Adrenal gland (tissue), 12 donors: ENCODE measurements around the gene SOX12. TPM values are rescaled to one million over a fixed set of nuclear protein-coding genes. Genes with fewer than 3 reads are reported as not detected.
A peak's percentile ranks its signal among the peaks of the same experiment; 100 is the strongest.

Source experiments
- DNase-seq, 7 donors: peaks; one replicate each; pipeline ENCODE4 v3.0.0-alpha.2; 2019 to 2020
- H3K27ac ChIP-seq, 5 donors: fragments of 200-600 bp; sonication (generic) in 4 of 5; 1 replicate in 3 of 5; 2 replicates in 2 of 5; pipeline versions ENCODE4 v1.5.1 to v1.8.0; 2016 to 2020; ENCODE audit warnings: mild to moderate bottlenecking in 1 of 5
- H3K27me3 ChIP-seq: fragments of 200-600 bp; 2 replicates; pipeline ENCODE4 v1.8.0; 2021
- H3K36me3 ChIP-seq, 2 donors: fragments of 200-600 bp; replicated peaks in 1 of 2; 1 replicate in 1 of 2; 2 replicates in 1 of 2; pipeline versions ENCODE4 v1.5.1 to v1.8.0; 2018 to 2022
- H3K4me1 ChIP-seq, 2 donors: fragments of 200-600 bp; replicated peaks in 1 of 2; 1 replicate in 1 of 2; 2 replicates in 1 of 2; pipeline versions ENCODE4 v1.5.1 to v1.8.0; 2018 to 2021
- H3K4me3 ChIP-seq, 4 donors: fragments of 200-600 bp; sonication (generic) in 3 of 4; one replicate each; pipeline ENCODE4 v1.5.1; 2016 to 2018
- H3K9me3 ChIP-seq, 3 donors: fragments of 200-600 bp; sonication (generic) in 1 of 3; replicated peaks in 1 of 3; 1 replicate in 2 of 3; 2 replicates in 1 of 3; pipeline versions ENCODE4 v1.5.1 to v1.8.0; 2016 to 2021
- POLR2A ChIP-seq, 2 donors: fragments of 450-650 bp; IDR thresholded peaks; one replicate each; pipeline ENCODE4 v1.6.1; 2017; ENCODE audit warnings: antibody characterized with exemption in 2 of 2, mild to moderate bottlenecking in 2 of 2, moderate library complexity in 1 of 2
- WGBS, 4 donors: extraction: QIAGEN DNeasy Blood & Tissue Kit in 2 of 4; methylation state at CpG; one replicate each; pipeline versions ENCODE4 v1.1.5 to v1.1.7; 2013 to 2017; 5-methylcytosine and 5-hydroxymethylcytosine counted together
- intact Hi-C, 2 donors: fragments of 100-400 bp; cut with DNase I; formaldehyde crosslinking; loops; one replicate each; pipeline versions ENCODE4 v1.14.1 to v1.15.0; 2022 to 2023
- polyA plus RNA-seq, 3 donors: library from polyadenylated mRNA; stranded (reverse); fragments of 200-250 nt in 2 of 3; fragments of 350-450 nt in 1 of 3; fragmentation: Illumina TruSeq in 1 of 3; extraction: RNeasy Lipid Tissue Mini Kit (QIAGEN cat#74804) in 1 of 3; gene quantifications; one replicate each; pipeline ENCODE4 v1.2.3, GENCODE V29; 2013 to 2014
- total RNA-seq, 9 donors: library from RNA; depleted of rRNA in 4 of 9; stranded (reverse); fragments of >200 nt in 4 of 9; fragments of 120-200 nt in 1 of 9; fragmentation: NEBNext Ultra II Directional in 1 of 9; extraction: Animal tissue kit (Norgen Biotek cat#: 25700) in 1 of 9; gene quantifications; one replicate each; pipeline versions ENCODE4 v1.1.0 to v1.2.4, GENCODE V29; 2013 to 2023
- TF ChIP-seq, protein P1 (sequence below), 6 experiments: fragments of 450-650 bp in 4 of 6; fragments of 200-600 bp in 2 of 6; sonication (generic) in 1 of 6; IDR thresholded peaks; 1 replicate in 5 of 6; 2 replicates in 1 of 6; pipeline versions ENCODE4 v1.5.1 to v1.8.0; 2016 to 2021; ENCODE audit warnings: antibody characterized with exemption in 6 of 6, mild to moderate bottlenecking in 2 of 6, moderate library complexity in 1 of 6
- donor health status: healthy with polysubstance abuse.
- donor health status: Bipolar disorder and iron deficiency.
- donor health status: DM: yes; HTN: yes; CAD: no.
- donor health status: DM: no; HTN: no; CAD: no.
- donor health status: DM: no; HTN: no; CAD: no.
- donor health status: DM: yes; HTN: yes; CAD: no.

SOX12 gene
- total and polyA plus RNA-seq, 12 donors, result 2.0 to 38.8 (median 11.2) TPM

DNA sequence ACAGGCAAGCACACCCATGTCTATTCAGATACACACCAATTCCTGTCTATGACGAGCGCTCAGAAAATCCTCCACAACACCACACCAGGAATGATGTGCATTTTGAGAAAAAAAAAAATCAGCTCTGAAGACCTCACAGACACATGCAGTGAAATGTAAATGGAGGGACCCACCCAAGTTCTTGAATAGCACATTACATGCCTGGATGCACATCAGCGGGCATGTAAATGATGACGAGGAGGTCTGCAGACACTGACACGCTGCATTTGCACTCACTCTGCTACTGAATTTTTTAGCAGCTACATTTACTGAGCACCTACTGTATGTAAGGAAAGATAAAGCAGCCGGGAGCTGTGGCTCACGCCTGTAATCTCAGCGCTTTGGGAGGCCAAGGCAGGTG, 36.2 kb downstream of the SOX12 start:
- TF ChIP-seq, protein P1, sequence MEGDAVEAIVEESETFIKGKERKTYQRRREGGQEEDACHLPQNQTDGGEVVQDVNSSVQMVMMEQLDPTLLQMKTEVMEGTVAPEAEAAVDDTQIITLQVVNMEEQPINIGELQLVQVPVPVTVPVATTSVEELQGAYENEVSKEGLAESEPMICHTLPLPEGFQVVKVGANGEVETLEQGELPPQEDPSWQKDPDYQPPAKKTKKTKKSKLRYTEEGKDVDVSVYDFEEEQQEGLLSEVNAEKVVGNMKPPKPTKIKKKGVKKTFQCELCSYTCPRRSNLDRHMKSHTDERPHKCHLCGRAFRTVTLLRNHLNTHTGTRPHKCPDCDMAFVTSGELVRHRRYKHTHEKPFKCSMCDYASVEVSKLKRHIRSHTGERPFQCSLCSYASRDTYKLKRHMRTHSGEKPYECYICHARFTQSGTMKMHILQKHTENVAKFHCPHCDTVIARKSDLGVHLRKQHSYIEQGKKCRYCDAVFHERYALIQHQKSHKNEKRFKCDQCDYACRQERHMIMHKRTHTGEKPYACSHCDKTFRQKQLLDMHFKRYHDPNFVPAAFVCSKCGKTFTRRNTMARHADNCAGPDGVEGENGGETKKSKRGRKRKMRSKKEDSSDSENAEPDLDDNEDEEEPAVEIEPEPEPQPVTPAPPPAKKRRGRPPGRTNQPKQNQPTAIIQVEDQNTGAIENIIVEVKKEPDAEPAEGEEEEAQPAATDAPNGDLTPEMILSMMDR (IDR thresholded peaks at IDR 0.05), result no peak
- no peak for TF ChIP-seq POLR2A (IDR thresholded peaks at IDR 0.05)
- intact Hi-C loops, result loop anchor here (5.0 kb wide), 2 partner anchors 71 to 106 kb away; no protein-coding TSS in a partner anchor
- Histone ChIP-seq H3K4me1 (peaks cover 0 to 6% of the 10 kb centered on the region in 2 donors), H3K4me3 (no peak overlapping the region), H3K27ac (no peak overlapping the region), H3K36me3 (no peaks in the 10 kb centered on the region), H3K9me3 (no peaks in the 10 kb centered on the region), H3K27me3 (no peaks in the 10 kb centered on the region)
- no peak for DNase-seq
- WGBS, 4 donors, result 85 to 93% (median 91%) methylated on average over 8 of the region's 8 CpGs

DNA sequence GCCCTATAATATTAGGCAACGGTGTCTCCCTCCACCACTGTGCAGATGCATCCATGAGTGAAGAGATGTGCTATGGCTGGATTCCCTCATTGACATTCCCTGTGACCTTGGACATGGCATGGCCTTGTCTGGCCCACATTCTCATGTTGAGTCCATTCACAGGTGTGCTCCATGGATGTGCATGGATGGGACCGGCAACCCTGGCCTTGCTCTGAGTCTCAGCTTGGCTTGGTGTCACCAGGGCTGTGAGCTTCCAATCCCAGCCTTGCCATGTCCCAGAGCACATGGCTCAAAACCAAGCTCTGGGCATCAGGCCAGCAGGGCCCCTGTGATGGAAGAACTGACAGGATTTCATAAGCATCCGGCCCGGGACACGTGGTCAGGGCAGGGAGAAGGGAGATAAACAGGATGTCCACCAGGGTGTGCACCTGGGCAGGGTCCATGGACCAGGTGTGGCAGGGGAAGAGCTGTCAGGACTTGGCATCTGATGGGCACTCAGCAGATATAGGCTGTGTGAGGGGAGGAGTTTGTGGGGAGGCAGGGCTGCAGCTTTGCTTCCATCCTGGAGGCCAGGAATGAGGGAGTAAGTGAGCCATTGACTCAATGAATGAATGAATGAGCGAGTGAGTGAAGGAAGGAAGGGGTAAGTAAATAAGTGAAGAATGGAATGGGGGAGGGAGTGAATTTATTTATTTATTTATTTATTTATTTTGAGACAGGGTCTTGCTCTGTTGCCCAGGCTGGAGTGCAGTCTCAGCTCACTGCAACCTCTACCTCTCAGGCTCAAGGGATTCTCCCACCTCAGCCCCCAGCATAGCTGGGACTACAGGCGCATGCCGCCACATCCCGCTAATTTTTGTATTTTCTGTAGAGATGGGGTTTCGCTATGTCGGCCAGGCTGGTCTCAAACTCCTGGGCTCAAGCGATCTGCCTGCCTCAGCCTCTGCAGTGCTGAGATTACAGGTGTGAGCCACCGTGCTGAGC, 37.2 kb downstream of the SOX12 start:
- H3K4me3 ChIP-seq, result no peak overlapping the region
- TF ChIP-seq, protein P1 (IDR thresholded peaks at IDR 0.05), result peak; percentile 30 to 88 (median 72)
- no peak for TF ChIP-seq POLR2A (IDR thresholded peaks at IDR 0.05)
- peak; percentile 90 to 98 (median 97) for DNase-seq
- intact Hi-C loops, result loop anchor here (5.0 kb wide), 2 partner anchors 70 to 105 kb away; no protein-coding TSS in a partner anchor
- peaks cover 0 to 6% of the 10 kb centered on the region in 2 donors for H3K4me1 ChIP-seq
- no peak overlapping the region for H3K27ac ChIP-seq
- no peaks in the 10 kb centered on the region for H3K36me3 ChIP-seq
- WGBS, 4 donors, result 58 to 65% (median 64%) methylated on average over 10 to 13 of the region's 13 CpGs
- H3K9me3 ChIP-seq, result no peaks in the 10 kb centered on the region
- H3K27me3 ChIP-seq, result no peaks in the 10 kb centered on the region

DNA sequence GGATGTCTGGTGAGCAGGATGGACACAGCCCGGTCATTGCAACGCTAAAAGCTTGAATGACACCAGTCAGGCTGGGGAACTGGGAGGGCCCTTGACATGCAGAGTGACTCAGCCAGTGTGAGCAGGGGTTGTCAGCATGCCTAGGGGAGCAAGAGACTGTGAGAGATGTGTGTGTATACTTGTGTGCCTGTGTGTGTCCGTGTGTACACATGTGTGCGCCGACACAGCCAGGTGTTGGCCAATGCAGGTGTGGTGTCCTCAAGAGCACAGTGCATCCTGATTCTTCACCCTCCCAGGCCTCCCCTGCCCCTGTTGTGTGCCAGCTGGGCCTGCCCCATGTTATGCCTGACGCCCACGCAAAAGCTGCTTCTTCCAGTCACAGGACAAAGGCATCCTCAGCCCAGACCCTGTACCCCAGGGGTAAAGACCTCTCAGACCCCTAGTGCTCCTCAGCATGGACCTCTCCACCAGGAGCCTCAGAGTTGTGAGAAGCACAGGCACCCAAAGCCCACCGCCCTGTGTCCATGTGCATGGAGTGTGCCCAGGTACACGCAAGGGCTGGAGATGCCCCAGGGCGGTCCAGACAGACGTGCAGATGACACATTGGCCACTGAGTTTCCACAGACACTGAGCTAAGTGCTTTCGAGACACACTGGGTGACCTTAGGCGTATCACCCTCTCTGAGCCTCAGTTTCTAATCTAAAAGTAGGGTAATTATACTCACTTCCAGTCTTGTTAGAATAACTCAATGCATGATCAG, 38.1 kb downstream of the SOX12 start:
- Histone ChIP-seq H3K27ac (no peak overlapping the region), H3K27me3 (no peaks in the 10 kb centered on the region), H3K4me3 (no peak overlapping the region), H3K9me3 (no peaks in the 10 kb centered on the region), H3K36me3 (no peaks in the 10 kb centered on the region), H3K4me1 (peaks cover 0 to 6% of the 10 kb centered on the region in 2 donors)
- intact Hi-C loops, result loop anchor here (5.0 kb wide), 2 partner anchors 69 to 104 kb away; no protein-coding TSS in a partner anchor
- 77 to 90% (median 86%) methylated on average over 8 to 13 of the region's 13 CpGs for WGBS, 4 donors
- TF ChIP-seq POLR2A (IDR thresholded peaks at IDR 0.05), result no peak
- TF ChIP-seq, protein P1 (IDR thresholded peaks at IDR 0.05), result no peak
- peak in 1 of 7 donors; percentile 20 for DNase-seq
